HCT116 (cell line): ENCODE data around the gene SWT1.
"Not testable (repeated sequence)": the region's sequence is repeated elsewhere in the genome, so short reads cannot be mapped to it uniquely, and the experiment has no call there.

ENCODE experiments used
- ATF3 ChIP-seq: IDR thresholded peaks from 2 replicates; pipeline ENCODE4 v1.6.1; 2012
- CTCF ChIP-seq, 3 experiments: fragments of 200-600 bp in 1 of 3; sonication (generic) in 1 of 3; IDR thresholded peaks in 2 of 3; conservative IDR thresholded peaks in 1 of 3; 2 replicates each; pipeline ENCODE4 v1.5.1; 2012 to 2017; ENCODE audit warnings: low read depth in 2 of 3, low read length in 2 of 3, antibody characterized with exemption in 1 of 3, borderline replicate concordance in 1 of 3, control low read depth in 1 of 3, mild to moderate bottlenecking in 1 of 3, mixed read lengths in 1 of 3, mixed run types in 1 of 3, moderate library complexity in 1 of 3; ENCODE audit not compliant: insufficient read depth in 1 of 3
- EZH2 ChIP-seq: fragments of 200-600 bp; sonication (generic); IDR thresholded peaks from 2 replicates; pipeline ENCODE4 v1.6.1; 2017; ENCODE audit warnings: antibody characterized with exemption, mixed run types
- EZH2phosphoT487 ChIP-seq: fragments of 200-600 bp; IDR thresholded peaks from 2 replicates; pipeline ENCODE4 v1.6.1; 2018; ENCODE audit warnings: antibody characterized with exemption, borderline replicate concordance
- POLR2A ChIP-seq: IDR thresholded peaks from 2 replicates; pipeline ENCODE4 v1.7.0; 2011; ENCODE audit warnings: borderline replicate concordance; ENCODE audit not compliant: insufficient read depth, insufficient read length; ENCODE audit errors: extremely low read depth
- POLR2AphosphoS5 ChIP-seq: IDR thresholded peaks from 2 replicates; pipeline ENCODE4 v1.6.1; 2011; ENCODE audit warnings: mild to moderate bottlenecking, low read depth, low read length, moderate library complexity
- REST ChIP-seq: IDR thresholded peaks from 2 replicates; pipeline ENCODE4 v1.6.1; 2012; ENCODE audit warnings: low read depth
- YY1 ChIP-seq: IDR thresholded peaks from 2 replicates; pipeline ENCODE4 v1.6.1; 2011; ENCODE audit warnings: low read length, low read depth, moderate library complexity, mild to moderate bottlenecking; ENCODE audit not compliant: insufficient replicate concordance; ENCODE audit errors: extremely low read depth
- ZBTB33 ChIP-seq: IDR thresholded peaks from 2 replicates; pipeline ENCODE4 v1.6.1; 2011; ENCODE audit warnings: mild to moderate bottlenecking, low read length, moderate library complexity; ENCODE audit not compliant: insufficient replicate concordance; ENCODE audit errors: extremely low read depth
- ZNF274 ChIP-seq: fragments of 200-500 bp; sonication (Bioruptor generic); IDR thresholded peaks from 2 replicates; pipeline ENCODE4 v1.6.1; 2014; ENCODE audit warnings: mild to moderate bottlenecking, low read depth, low read length, inconsistent platforms

GRCh38 chr1:185237176-185237575 lies 80.2 kb downstream of the SWT1 start:
- not testable (repeated sequence) for TF ChIP-seq POLR2A; CTCF (IDR thresholded peaks at IDR 0.05 in 2 of 3, conservative IDR thresholded peaks at IDR 0.05 in 1 of 3; ENCODE audit: borderline replicate concordance in 1 of 3, insufficient read depth in 1 of 3, low read depth in 2 of 3, low read length in 2 of 3); REST; POLR2AphosphoS5; YY1; EZH2; ZNF274; ATF3; EZH2phosphoT487; ZBTB33
